ENCODE data around the gene METTL8. TPM values are rescaled to one million over a fixed set of nuclear protein-coding genes. Genes with fewer than 3 reads are reported as not detected.

The METTL8 gene
- total and polyA plus RNA-seq, 2 of the 13 experiments (the other 11 are each of a cell fraction or from before 2014, with no cell fraction given), result 18.6 to 68.2 TPM

DNA sequence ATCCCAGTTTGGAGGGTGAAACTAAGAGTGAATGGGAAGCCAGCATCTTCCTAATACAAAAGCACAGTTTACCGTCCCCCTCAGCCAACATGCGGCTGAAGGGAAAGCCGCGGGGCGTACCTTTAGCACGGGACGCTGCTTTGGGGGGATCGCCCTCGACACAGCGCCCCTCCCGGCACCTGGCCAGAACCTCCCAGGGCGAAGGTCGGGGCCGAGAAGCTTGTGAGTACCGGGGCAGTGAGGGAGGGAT lies at the start of gene METTL8 (continued):
- TF ChIP-seq, protein P1, sequence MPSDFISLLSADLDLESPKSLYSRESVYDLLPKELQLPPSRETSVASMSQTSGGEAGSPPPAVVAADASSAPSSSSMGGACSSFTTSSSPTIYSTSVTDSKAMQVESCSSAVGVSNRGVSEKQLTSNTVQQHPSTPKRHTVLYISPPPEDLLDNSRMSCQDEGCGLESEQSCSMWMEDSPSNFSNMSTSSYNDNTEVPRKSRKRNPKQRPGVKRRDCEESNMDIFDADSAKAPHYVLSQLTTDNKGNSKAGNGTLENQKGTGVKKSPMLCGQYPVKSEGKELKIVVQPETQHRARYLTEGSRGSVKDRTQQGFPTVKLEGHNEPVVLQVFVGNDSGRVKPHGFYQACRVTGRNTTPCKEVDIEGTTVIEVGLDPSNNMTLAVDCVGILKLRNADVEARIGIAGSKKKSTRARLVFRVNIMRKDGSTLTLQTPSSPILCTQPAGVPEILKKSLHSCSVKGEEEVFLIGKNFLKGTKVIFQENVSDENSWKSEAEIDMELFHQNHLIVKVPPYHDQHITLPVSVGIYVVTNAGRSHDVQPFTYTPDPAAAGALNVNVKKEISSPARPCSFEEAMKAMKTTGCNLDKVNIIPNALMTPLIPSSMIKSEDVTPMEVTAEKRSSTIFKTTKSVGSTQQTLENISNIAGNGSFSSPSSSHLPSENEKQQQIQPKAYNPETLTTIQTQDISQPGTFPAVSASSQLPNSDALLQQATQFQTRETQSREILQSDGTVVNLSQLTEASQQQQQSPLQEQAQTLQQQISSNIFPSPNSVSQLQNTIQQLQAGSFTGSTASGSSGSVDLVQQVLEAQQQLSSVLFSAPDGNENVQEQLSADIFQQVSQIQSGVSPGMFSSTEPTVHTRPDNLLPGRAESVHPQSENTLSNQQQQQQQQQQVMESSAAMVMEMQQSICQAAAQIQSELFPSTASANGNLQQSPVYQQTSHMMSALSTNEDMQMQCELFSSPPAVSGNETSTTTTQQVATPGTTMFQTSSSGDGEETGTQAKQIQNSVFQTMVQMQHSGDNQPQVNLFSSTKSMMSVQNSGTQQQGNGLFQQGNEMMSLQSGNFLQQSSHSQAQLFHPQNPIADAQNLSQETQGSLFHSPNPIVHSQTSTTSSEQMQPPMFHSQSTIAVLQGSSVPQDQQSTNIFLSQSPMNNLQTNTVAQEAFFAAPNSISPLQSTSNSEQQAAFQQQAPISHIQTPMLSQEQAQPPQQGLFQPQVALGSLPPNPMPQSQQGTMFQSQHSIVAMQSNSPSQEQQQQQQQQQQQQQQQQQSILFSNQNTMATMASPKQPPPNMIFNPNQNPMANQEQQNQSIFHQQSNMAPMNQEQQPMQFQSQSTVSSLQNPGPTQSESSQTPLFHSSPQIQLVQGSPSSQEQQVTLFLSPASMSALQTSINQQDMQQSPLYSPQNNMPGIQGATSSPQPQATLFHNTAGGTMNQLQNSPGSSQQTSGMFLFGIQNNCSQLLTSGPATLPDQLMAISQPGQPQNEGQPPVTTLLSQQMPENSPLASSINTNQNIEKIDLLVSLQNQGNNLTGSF (CRISPR knock-in tag; IDR thresholded peaks at IDR 0.05), result no peak
- TF ChIP-seq TBL1XR1 (IDR thresholded peaks at IDR 0.05; ENCODE audit: borderline replicate concordance, low read length, partially characterized antibody) (no peak), TFAP4 (IDR thresholded peaks at IDR 0.05; ENCODE audit: borderline replicate concordance, low read depth) (peak; percentile 67; the same call in 1 of the 2 replicates), SOX5 (CRISPR knock-in tag; IDR thresholded peaks at IDR 0.05; ENCODE audit: borderline replicate concordance) (peak; percentile 56; the same call in 1 of the 2 replicates), HOXA9 (CRISPR knock-in tag; IDR thresholded peaks at IDR 0.05; ENCODE audit: borderline replicate concordance) (no peak; the same call in 1 of the 2 replicates), SRSF1 (optimal IDR thresholded peaks at IDR 0.05; ENCODE audit: low read depth, low read length) (peak; percentile 29), ZNF761 (CRISPR knock-in tag; conservative IDR thresholded peaks at IDR 0.05) (no peak), ZNF558 (CRISPR knock-in tag; IDR thresholded peaks at IDR 0.05; ENCODE audit: borderline replicate concordance) (no peak; the same call in 1 of the 2 replicates), SIN3B (IDR thresholded peaks at IDR 0.05; ENCODE audit: low read length) (no peak), ZNF101 (CRISPR knock-in tag; IDR thresholded peaks at IDR 0.05; ENCODE audit: borderline replicate concordance, low read depth) (no peak), PAXIP1 (CRISPR knock-in tag; conservative IDR thresholded peaks at IDR 0.05) (no peak), ZNF841 (CRISPR knock-in tag; IDR thresholded peaks at IDR 0.05; ENCODE audit: borderline replicate concordance) (no peak), ZNF883 (CRISPR knock-in tag; IDR thresholded peaks at IDR 0.05; ENCODE audit: not compliant biosample characterization) (peak; percentile 38), ZNF75D (CRISPR knock-in tag; IDR thresholded peaks at IDR 0.05; ENCODE audit: borderline replicate concordance) (no peak), BRD4 (CRISPR knock-in tag; IDR thresholded peaks at IDR 0.05) (peak; percentile 92)
- TF ChIP-seq, protein P2, sequence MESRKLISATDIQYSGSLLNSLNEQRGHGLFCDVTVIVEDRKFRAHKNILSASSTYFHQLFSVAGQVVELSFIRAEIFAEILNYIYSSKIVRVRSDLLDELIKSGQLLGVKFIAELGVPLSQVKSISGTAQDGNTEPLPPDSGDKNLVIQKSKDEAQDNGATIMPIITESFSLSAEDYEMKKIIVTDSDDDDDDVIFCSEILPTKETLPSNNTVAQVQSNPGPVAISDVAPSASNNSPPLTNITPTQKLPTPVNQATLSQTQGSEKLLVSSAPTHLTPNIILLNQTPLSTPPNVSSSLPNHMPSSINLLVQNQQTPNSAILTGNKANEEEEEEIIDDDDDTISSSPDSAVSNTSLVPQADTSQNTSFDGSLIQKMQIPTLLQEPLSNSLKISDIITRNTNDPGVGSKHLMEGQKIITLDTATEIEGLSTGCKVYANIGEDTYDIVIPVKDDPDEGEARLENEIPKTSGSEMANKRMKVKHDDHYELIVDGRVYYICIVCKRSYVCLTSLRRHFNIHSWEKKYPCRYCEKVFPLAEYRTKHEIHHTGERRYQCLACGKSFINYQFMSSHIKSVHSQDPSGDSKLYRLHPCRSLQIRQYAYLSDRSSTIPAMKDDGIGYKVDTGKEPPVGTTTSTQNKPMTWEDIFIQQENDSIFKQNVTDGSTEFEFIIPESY (CRISPR knock-in tag; IDR thresholded peaks at IDR 0.05), result peak; percentile 50; the same call in 1 of the 2 replicates
- TF ChIP-seq, protein P3, sequence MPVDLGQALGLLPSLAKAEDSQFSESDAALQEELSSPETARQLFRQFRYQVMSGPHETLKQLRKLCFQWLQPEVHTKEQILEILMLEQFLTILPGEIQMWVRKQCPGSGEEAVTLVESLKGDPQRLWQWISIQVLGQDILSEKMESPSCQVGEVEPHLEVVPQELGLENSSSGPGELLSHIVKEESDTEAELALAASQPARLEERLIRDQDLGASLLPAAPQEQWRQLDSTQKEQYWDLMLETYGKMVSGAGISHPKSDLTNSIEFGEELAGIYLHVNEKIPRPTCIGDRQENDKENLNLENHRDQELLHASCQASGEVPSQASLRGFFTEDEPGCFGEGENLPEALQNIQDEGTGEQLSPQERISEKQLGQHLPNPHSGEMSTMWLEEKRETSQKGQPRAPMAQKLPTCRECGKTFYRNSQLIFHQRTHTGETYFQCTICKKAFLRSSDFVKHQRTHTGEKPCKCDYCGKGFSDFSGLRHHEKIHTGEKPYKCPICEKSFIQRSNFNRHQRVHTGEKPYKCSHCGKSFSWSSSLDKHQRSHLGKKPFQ (CRISPR knock-in tag; IDR thresholded peaks at IDR 0.05; ENCODE audit: insufficient replicate concordance), result peak; percentile 98

Data from HepG2 (cell line).